Measurements from ENCODE around the gene ERFL.

Gene ERFL

GRCh38 chr19:41932720-41933332 is 4.6 kb upstream of the ERFL start:
- H3K4me3 ChIP-seq (ENCODE audit: low read length), result no peak overlapping the region
- H3K27me3 ChIP-seq (ENCODE audit: low read depth, low read length), result peaks cover 52% of the 10 kb centered on the region

GRCh38 chr19:41932259-41932719 is 4.0 kb upstream of the ERFL start:
- peaks cover 62% of the 10 kb centered on the region for H3K4me1 ChIP-seq (ENCODE audit: low read length)

More at GRCh38 chr19:41932720-41933332, 4.6 kb upstream of the ERFL start:
- H3K36me3 ChIP-seq (replicated peaks; ENCODE audit: low read depth, low read length), result no peaks in the 10 kb centered on the region
- H2AFZ ChIP-seq (ENCODE audit: low read depth, low read length), result no peak overlapping the region
- TF ChIP-seq CTCF (IDR thresholded peaks at IDR 0.05; ENCODE audit: low read depth, low read length), result no peak
- TF ChIP-seq EZH2phosphoT487 (IDR thresholded peaks at IDR 0.05; ENCODE audit: low read depth), result no peak
- no peak overlapping the region for H3K27ac ChIP-seq (ENCODE audit: low read length)
- no peaks in the 10 kb centered on the region for H4K20me1 ChIP-seq (ENCODE audit: insufficient read depth, low read length)
- no peaks in the 10 kb centered on the region for H3K9me3 ChIP-seq (ENCODE audit: insufficient read depth, low read length)
- no peaks in the 10 kb centered on the region for H3K79me2 ChIP-seq (ENCODE audit: low read length)
- H3K4me2 ChIP-seq (ENCODE audit: low read length), result no peak overlapping the region
- no peak overlapping the region for H3K9ac ChIP-seq (ENCODE audit: low read length)
- H3K4me1 ChIP-seq (ENCODE audit: low read length), result peaks cover 63% of the 10 kb centered on the region

DNA sequence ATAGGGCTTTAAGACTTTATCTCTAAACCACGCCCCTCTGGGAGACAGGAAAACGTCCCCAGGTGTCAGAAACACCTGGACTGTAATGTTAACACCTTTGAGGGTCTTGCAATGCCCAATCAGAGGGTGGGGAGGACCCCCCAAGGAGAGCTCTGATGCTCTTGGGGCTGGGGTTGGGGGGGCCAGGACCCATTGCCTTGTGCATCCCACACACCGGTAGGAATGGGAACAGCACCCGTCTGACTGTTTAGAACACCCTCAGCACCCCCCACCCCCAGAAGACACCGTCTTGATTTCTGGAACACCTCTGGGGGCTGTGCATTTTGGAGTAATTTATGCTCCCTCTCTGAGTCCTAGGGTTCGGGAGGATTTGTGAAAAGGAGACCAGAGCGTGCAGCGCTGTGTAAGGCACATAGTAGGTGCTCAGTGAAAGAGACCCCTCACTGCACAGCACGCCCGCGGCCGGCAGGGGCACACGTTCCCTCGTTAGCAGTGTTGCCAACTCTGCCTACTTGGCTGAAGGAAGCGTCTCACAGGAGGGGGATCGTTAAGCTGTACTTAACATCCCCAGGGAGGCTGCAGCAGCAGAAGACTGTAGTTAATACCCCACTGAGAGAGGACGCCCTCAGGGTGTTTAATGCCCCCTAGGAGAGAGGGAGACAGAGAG is 2.8 kb upstream of the ERFL start:
- Histone ChIP-seq H3K4me3 (ENCODE audit: low read length) (no peak overlapping the region), H4K20me1 (ENCODE audit: insufficient read depth, low read length) (no peaks in the 10 kb centered on the region), H3K27ac (ENCODE audit: low read length) (no peak overlapping the region), H2AFZ (ENCODE audit: low read depth, low read length) (no peak overlapping the region), H3K9ac (ENCODE audit: low read length) (no peak overlapping the region), H3K9me3 (ENCODE audit: insufficient read depth, low read length) (no peaks in the 10 kb centered on the region), H3K4me2 (ENCODE audit: low read length) (no peak overlapping the region), H3K27me3 (ENCODE audit: low read depth, low read length) (peaks cover 43% of the 10 kb centered on the region), H3K36me3 (replicated peaks; ENCODE audit: low read depth, low read length) (no peaks in the 10 kb centered on the region), H3K4me1 (ENCODE audit: low read length) (peaks cover 64% of the 10 kb centered on the region), H3K79me2 (ENCODE audit: low read length) (no peaks in the 10 kb centered on the region)
- TF ChIP-seq EZH2phosphoT487 (IDR thresholded peaks at IDR 0.05; ENCODE audit: low read depth), result no peak
- TF ChIP-seq CTCF (IDR thresholded peaks at IDR 0.05; ENCODE audit: low read depth, low read length), result peak; percentile 47

More at GRCh38 chr19:41932259-41932719, 4.0 kb upstream of the ERFL start:
- H3K4me2 ChIP-seq (ENCODE audit: low read length), result no peak overlapping the region; the same call in 1 of the 2 replicates
- no peak overlapping the region for H2AFZ ChIP-seq (ENCODE audit: low read depth, low read length)
- H3K36me3 ChIP-seq (replicated peaks; ENCODE audit: low read depth, low read length), result no peaks in the 10 kb centered on the region
- no peaks in the 10 kb centered on the region for H3K9me3 ChIP-seq (ENCODE audit: insufficient read depth, low read length)
- no peak overlapping the region for H3K27ac ChIP-seq (ENCODE audit: low read length)
- no peak overlapping the region for H3K9ac ChIP-seq (ENCODE audit: low read length)
- no peaks in the 10 kb centered on the region for H4K20me1 ChIP-seq (ENCODE audit: insufficient read depth, low read length)
- H3K4me3 ChIP-seq (ENCODE audit: low read length), result no peak overlapping the region; the same call in 1 of the 2 replicates
- no peak for TF ChIP-seq EZH2phosphoT487 (IDR thresholded peaks at IDR 0.05; ENCODE audit: low read depth)
- peaks cover 48% of the 10 kb centered on the region for H3K27me3 ChIP-seq (ENCODE audit: low read depth, low read length)
- H3K79me2 ChIP-seq (ENCODE audit: low read length), result no peaks in the 10 kb centered on the region

DNA sequence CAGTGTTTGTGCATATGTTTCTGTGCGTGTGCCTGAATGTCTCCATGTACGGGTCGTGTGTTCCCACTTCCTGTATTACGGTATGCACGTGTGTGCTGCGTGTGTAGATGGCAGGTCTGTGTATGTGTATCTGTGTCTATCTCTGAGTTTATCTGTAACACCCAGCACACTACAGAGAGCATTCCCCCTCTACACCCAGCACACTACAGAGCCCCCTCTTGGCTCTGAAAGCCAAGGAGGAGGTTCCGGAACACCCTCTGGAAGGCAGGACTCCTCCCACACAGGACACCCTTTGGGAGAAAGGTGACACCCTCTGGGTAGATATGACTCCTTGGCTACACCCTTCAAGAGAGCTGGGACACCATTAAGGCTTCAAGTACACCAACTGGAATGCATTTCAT is 2.1 kb upstream of the ERFL start:
- Histone ChIP-seq H3K4me2 (ENCODE audit: low read length) (peak overlapping the region; percentile 96), H3K9me3 (ENCODE audit: insufficient read depth, low read length) (no peaks in the 10 kb centered on the region), H3K27me3 (ENCODE audit: low read depth, low read length) (peaks cover 37% of the 10 kb centered on the region), H3K27ac (ENCODE audit: low read length) (no peak overlapping the region), H3K36me3 (replicated peaks; ENCODE audit: low read depth, low read length) (no peaks in the 10 kb centered on the region), H4K20me1 (ENCODE audit: insufficient read depth, low read length) (no peaks in the 10 kb centered on the region), H3K9ac (ENCODE audit: low read length) (no peak overlapping the region), H2AFZ (ENCODE audit: low read depth, low read length) (no peak overlapping the region), H3K79me2 (ENCODE audit: low read length) (no peaks in the 10 kb centered on the region), H3K4me1 (ENCODE audit: low read length) (peaks cover 64% of the 10 kb centered on the region), H3K4me3 (ENCODE audit: low read length) (peak overlapping the region; percentile 80)
- TF ChIP-seq CTCF (IDR thresholded peaks at IDR 0.05; ENCODE audit: low read depth, low read length), result no peak
- TF ChIP-seq EZH2phosphoT487 (IDR thresholded peaks at IDR 0.05; ENCODE audit: low read depth), result no peak

Data from OCI-LY3 (cell line).